H9 (cell line): ENCODE data around the gene DDI2. TPM values are rescaled to one million over a fixed set of nuclear protein-coding genes. Genes with fewer than 3 reads are reported as not detected.

ENCODE experiments used
- DNase-seq: peaks from one replicate; pipeline ENCODE4 v3.0.0-alpha.2; 2017
- H2AFZ ChIP-seq: one replicate; pipeline ENCODE4 v1.6.1; 2013; ENCODE audit warnings: mild to moderate bottlenecking, low read length, control low read depth, moderate library complexity
- H2AK5ac ChIP-seq: 2 replicates; pipeline ENCODE4 v1.6.1; 2013; ENCODE audit warnings: low read length, control low read depth, mixed read lengths; ENCODE audit not compliant: insufficient read length
- H2BK120ac ChIP-seq: one replicate; pipeline ENCODE4 v1.6.1; 2013; ENCODE audit warnings: low read depth, mild to moderate bottlenecking, low read length, control low read depth, inconsistent platforms; ENCODE audit not compliant: poor library complexity, severe bottlenecking
- H2BK12ac ChIP-seq: 2 replicates; pipeline ENCODE4 v1.6.1; 2013; ENCODE audit warnings: low read length, control low read depth, mixed read lengths, low read depth; ENCODE audit not compliant: insufficient read length
- H2BK15ac ChIP-seq: 2 replicates; pipeline ENCODE4 v1.6.1; 2013; ENCODE audit warnings: low read depth, low read length, control low read depth
- H2BK20ac ChIP-seq: one replicate; pipeline ENCODE4 v1.6.1; 2013; ENCODE audit warnings: low read depth, mild to moderate bottlenecking, low read length, control low read depth, inconsistent platforms; ENCODE audit not compliant: poor library complexity, severe bottlenecking
- H2BK5ac ChIP-seq: 2 replicates; pipeline ENCODE4 v1.6.1; 2013; ENCODE audit warnings: low read length, control low read depth, mixed read lengths; ENCODE audit not compliant: insufficient read length
- H3K14ac ChIP-seq: 2 replicates; pipeline ENCODE4 v1.6.1; 2013; ENCODE audit warnings: low read length, control low read depth; ENCODE audit not compliant: insufficient read depth
- H3K18ac ChIP-seq: 2 replicates; pipeline ENCODE4 v1.6.1; 2013; ENCODE audit warnings: low read depth, mild to moderate bottlenecking, mixed read lengths, low read length, control low read depth; ENCODE audit not compliant: insufficient read length
- H3K23ac ChIP-seq: 2 replicates; pipeline ENCODE4 v1.6.1; 2013; ENCODE audit warnings: low read length, control low read depth, mixed read lengths, low read depth; ENCODE audit not compliant: insufficient read length
- H3K23me2 ChIP-seq: 2 replicates; pipeline ENCODE4 v1.6.1; 2013; ENCODE audit warnings: low read depth, mild to moderate bottlenecking, mixed read lengths, low read length, control low read depth; ENCODE audit not compliant: insufficient read length, poor library complexity, severe bottlenecking
- H3K27ac ChIP-seq: 2 replicates; pipeline ENCODE4 v1.5.1; 2013; ENCODE audit warnings: low read length, control low read depth, mixed read lengths, low read depth; ENCODE audit not compliant: insufficient read length
- H3K27me3 ChIP-seq: 2 replicates; pipeline ENCODE4 v1.6.1; 2013; ENCODE audit warnings: low read length, control low read depth, inconsistent platforms; ENCODE audit not compliant: insufficient read depth
- H3K4ac ChIP-seq: 2 replicates; pipeline ENCODE4 v1.6.1; 2013; ENCODE audit warnings: low read depth, mild to moderate bottlenecking, control low read depth, inconsistent platforms, low read length, moderate library complexity
- H3K4me1 ChIP-seq: 2 replicates; pipeline ENCODE4 v1.6.1; 2013; ENCODE audit warnings: low read length, control low read depth, inconsistent platforms; ENCODE audit not compliant: insufficient read depth
- H3K4me2 ChIP-seq: 2 replicates; pipeline ENCODE4 v1.6.1; 2013; ENCODE audit warnings: low read length, control low read depth, mixed read lengths; ENCODE audit not compliant: insufficient read length, insufficient read depth
- H3K56ac ChIP-seq: 2 replicates; pipeline ENCODE4 v1.6.1; 2013; ENCODE audit warnings: low read depth, mild to moderate bottlenecking, mixed read lengths, low read length, control low read depth; ENCODE audit not compliant: insufficient read length
- H3K79me1 ChIP-seq: 2 replicates; pipeline ENCODE4 v1.6.1; 2013; ENCODE audit warnings: low read depth, mild to moderate bottlenecking, moderate library complexity, low read length, control low read depth, inconsistent platforms; ENCODE audit not compliant: insufficient read depth, poor library complexity, severe bottlenecking
- H3K79me2 ChIP-seq: 2 replicates; pipeline ENCODE4 v1.6.1; 2013; ENCODE audit warnings: low read length, control low read depth, inconsistent platforms; ENCODE audit not compliant: insufficient read depth
- H3K9ac ChIP-seq: 2 replicates; pipeline ENCODE4 v1.6.1; 2013; ENCODE audit warnings: low read length, control low read depth, mixed read lengths; ENCODE audit not compliant: insufficient read length; ENCODE audit errors: extremely low read depth
- H3K9me3 ChIP-seq: one replicate; pipeline ENCODE4 v1.6.1; 2013; ENCODE audit warnings: low read depth, low read length, inconsistent platforms; ENCODE audit not compliant: control insufficient read depth
- H3T11ph ChIP-seq: one replicate; pipeline ENCODE4 v1.6.1; 2013; ENCODE audit warnings: mild to moderate bottlenecking, low read length, control low read depth, inconsistent platforms
- H4K20me1 ChIP-seq: one replicate; pipeline ENCODE4 v1.6.1; 2013; ENCODE audit not compliant: control insufficient read depth, insufficient read length, insufficient read depth
- H4K5ac ChIP-seq: 2 replicates; pipeline ENCODE4 v1.6.1; 2013; ENCODE audit warnings: low read depth, mild to moderate bottlenecking, mixed read lengths, low read length, control low read depth; ENCODE audit not compliant: insufficient read length
- H4K8ac ChIP-seq: replicated peaks from 2 replicates; pipeline ENCODE4 v1.6.1; 2013; ENCODE audit warnings: low read length, control low read depth, mixed read lengths, low read depth; ENCODE audit not compliant: insufficient read length
- H4K91ac ChIP-seq: 2 replicates; pipeline ENCODE4 v1.6.1; 2013; ENCODE audit warnings: low read depth, mild to moderate bottlenecking, moderate library complexity, mixed read lengths, low read length, control low read depth; ENCODE audit not compliant: insufficient read length
- H3K27ac Mint-ChIP-seq, 3 experiments: 2 replicates in 2 of 3; 3 replicates in 1 of 3; pipeline ENCODE4 v1.8.0; 2020 to 2021; ENCODE audit warnings: mixed read lengths in 3 of 3, mild to moderate bottlenecking in 1 of 3, moderate library complexity in 1 of 3
- H3K27me3 Mint-ChIP-seq: 2 replicates; pipeline ENCODE4 v1.8.0; 2021; ENCODE audit warnings: low read depth, mild to moderate bottlenecking, moderate library complexity, mixed read lengths
- H3K36me3 Mint-ChIP-seq, 3 experiments: 2 replicates in 2 of 3; 3 replicates in 1 of 3; pipeline ENCODE4 v1.8.0; 2020 to 2021; ENCODE audit warnings: low read depth in 3 of 3, mixed read lengths in 3 of 3; ENCODE audit not compliant: insufficient read depth in 1 of 3
- H3K4me1 Mint-ChIP-seq, 2 experiments: 2 replicates each; pipeline ENCODE4 v1.8.0; 2020; ENCODE audit warnings: mixed read lengths in 2 of 2
- H3K4me3 Mint-ChIP-seq, 2 experiments: 2 replicates in 1 of 2; 3 replicates in 1 of 2; pipeline ENCODE4 v1.8.0; 2020 to 2021; ENCODE audit warnings: mild to moderate bottlenecking in 2 of 2, mixed read lengths in 2 of 2, moderate library complexity in 1 of 2
- H3K9me3 Mint-ChIP-seq, 2 experiments: 2 replicates in 1 of 2; 3 replicates in 1 of 2; pipeline ENCODE4 v1.8.0; 2020; ENCODE audit warnings: mild to moderate bottlenecking in 2 of 2, mixed read lengths in 2 of 2, moderate library complexity in 1 of 2
- WGBS: extraction: QIAGEN DNeasy Blood & Tissue Kit; methylation state at CpG from one replicate; pipeline ENCODE4 v1.1.7; 2013; ENCODE audit warnings: missing lambda C conversion rate, low lambda C conversion rate, mixed read lengths; ENCODE audit not compliant: insufficient read length; ENCODE audit errors: extremely low coverage; 5-methylcytosine and 5-hydroxymethylcytosine counted together
- total RNA-seq: library from RNA; stranded (reverse); gene quantifications from 2 replicates; pipeline ENCODE4 v1.2.1, GENCODE V29; 2021
- TF ChIP-seq, protein P1 (sequence below): fragments of 200-600 bp; sonication (generic); conservative IDR thresholded peaks from 3 replicates; pipeline ENCODE4 v1.8.0; 2021; ENCODE audit warnings: antibody characterized with exemption, mild to moderate bottlenecking

The DDI2 gene
- total RNA-seq, 1 experiment from 2014 or later: 45.0 TPM

GRCh38 chr1:15657021-15657420 lies 39.8 kb downstream of the DDI2 start:
- no peak overlapping the region for H2BK12ac ChIP-seq
- no peaks in the 10 kb centered on the region for H3K27me3 ChIP-seq
- H3K23me2 ChIP-seq: no peaks in the 10 kb centered on the region
- no peak overlapping the region for H3K4ac ChIP-seq
- H3K4me3 Mint-ChIP-seq: no peak overlapping the region
- H3T11ph ChIP-seq: no peak overlapping the region
- no peaks in the 10 kb centered on the region for H3K4me1 Mint-ChIP-seq
- H2BK20ac ChIP-seq: no peak overlapping the region
- no peak overlapping the region for H2AFZ ChIP-seq
- no peak overlapping the region for H3K56ac ChIP-seq
- H2AK5ac ChIP-seq: no peak overlapping the region
- H3K9me3 ChIP-seq: no peaks in the 10 kb centered on the region
- H4K5ac ChIP-seq: no peak overlapping the region
- no peaks in the 10 kb centered on the region for H4K20me1 ChIP-seq
- TF ChIP-seq, protein P1, sequence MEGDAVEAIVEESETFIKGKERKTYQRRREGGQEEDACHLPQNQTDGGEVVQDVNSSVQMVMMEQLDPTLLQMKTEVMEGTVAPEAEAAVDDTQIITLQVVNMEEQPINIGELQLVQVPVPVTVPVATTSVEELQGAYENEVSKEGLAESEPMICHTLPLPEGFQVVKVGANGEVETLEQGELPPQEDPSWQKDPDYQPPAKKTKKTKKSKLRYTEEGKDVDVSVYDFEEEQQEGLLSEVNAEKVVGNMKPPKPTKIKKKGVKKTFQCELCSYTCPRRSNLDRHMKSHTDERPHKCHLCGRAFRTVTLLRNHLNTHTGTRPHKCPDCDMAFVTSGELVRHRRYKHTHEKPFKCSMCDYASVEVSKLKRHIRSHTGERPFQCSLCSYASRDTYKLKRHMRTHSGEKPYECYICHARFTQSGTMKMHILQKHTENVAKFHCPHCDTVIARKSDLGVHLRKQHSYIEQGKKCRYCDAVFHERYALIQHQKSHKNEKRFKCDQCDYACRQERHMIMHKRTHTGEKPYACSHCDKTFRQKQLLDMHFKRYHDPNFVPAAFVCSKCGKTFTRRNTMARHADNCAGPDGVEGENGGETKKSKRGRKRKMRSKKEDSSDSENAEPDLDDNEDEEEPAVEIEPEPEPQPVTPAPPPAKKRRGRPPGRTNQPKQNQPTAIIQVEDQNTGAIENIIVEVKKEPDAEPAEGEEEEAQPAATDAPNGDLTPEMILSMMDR: no peak
- H3K4me2 ChIP-seq: no peak overlapping the region
- H2BK120ac ChIP-seq: no peak overlapping the region
- no peaks in the 10 kb centered on the region for H3K27me3 Mint-ChIP-seq
- H2BK5ac ChIP-seq: no peak overlapping the region
- peaks cover 19 to 78% (median 63%) of the 10 kb centered on the region in 3 experiments; a peak in 6 of 7 replicates for H3K36me3 Mint-ChIP-seq
- H3K4me1 ChIP-seq: no peaks in the 10 kb centered on the region
- no peaks in the 10 kb centered on the region for H3K79me1 ChIP-seq
- H3K79me2 ChIP-seq: 0 out of 2 replicates have a peak, but pooled peaks cover 2% of the 10 kb centered on the region
- WGBS: no CpG with 5 or more reads among the region's 1 CpG
- H2BK15ac ChIP-seq: no peak overlapping the region
- H3K9me3 Mint-ChIP-seq: no peaks in the 10 kb centered on the region
- H4K91ac ChIP-seq: no peak overlapping the region
- no peak overlapping the region for H3K27ac Mint-ChIP-seq
- H3K23ac ChIP-seq: no peak overlapping the region
- H3K27ac ChIP-seq: no peak overlapping the region
- H3K9ac ChIP-seq: no peak overlapping the region
- DNase-seq: no peak
- no peak overlapping the region for H4K8ac ChIP-seq
- H3K14ac ChIP-seq: no peak overlapping the region
- H3K18ac ChIP-seq: no peak overlapping the region
